T-helper 2 cell (primary cell): ENCODE results near the gene FHIT.
"Not testable (repeated sequence)": the region's sequence is repeated elsewhere in the genome, so short reads cannot be mapped to it uniquely, and the experiment has no call there.

Experiments used
- DNase-seq, 5 experiments: peaks; one replicate each; pipeline versions ENCODE4 v3.0.0 to v3.0.0-alpha.2; 2012 to 2022

FHIT gene

GRCh38 chr3:60913474-60913873, 337.8 kb downstream of the FHIT start:
- DNase-seq = no peak

GRCh38 chr3:60912876-60913275, 338.4 kb downstream of the FHIT start:
- no peak for DNase-seq

- DNase-seq = no peak
Measured at GRCh38 chr3:60912142-60912541, 339.1 kb downstream of the FHIT start.

GRCh38 chr3:60909526-60909925, 341.7 kb downstream of the FHIT start:
- DNase-seq = no peak

GRCh38 chr3:60906283-60906682, 345.0 kb downstream of the FHIT start:
- no peak for DNase-seq

GRCh38 chr3:60898321-60898720, 352.9 kb downstream of the FHIT start:
- peak in 1 of 5 experiments; percentile 54 for DNase-seq

- DNase-seq = no peak
Measured at GRCh38 chr3:60893946-60894345, 357.3 kb downstream of the FHIT start.

GRCh38 chr3:60890226-60890625, 361.0 kb downstream of the FHIT start:
- DNase-seq = no peak

- not testable (repeated sequence) for DNase-seq
Measured at GRCh38 chr3:60888952-60889351, 362.3 kb downstream of the FHIT start.

GRCh38 chr3:60887574-60887973, 363.7 kb downstream of the FHIT start:
- DNase-seq = no peak

GRCh38 chr3:60886518-60886917, 364.7 kb downstream of the FHIT start:
- DNase-seq = no peak

GRCh38 chr3:60884005-60884404, 367.2 kb downstream of the FHIT start:
- DNase-seq = no peak

- DNase-seq = no peak
Measured at GRCh38 chr3:60877188-60877587, 374.1 kb downstream of the FHIT start.

GRCh38 chr3:60870396-60870795, 380.9 kb downstream of the FHIT start:
- DNase-seq = no peak

- no peak for DNase-seq
Measured at GRCh38 chr3:60867200-60867599, 384.1 kb downstream of the FHIT start.

- no peak for DNase-seq
Measured at GRCh38 chr3:60856257-60857046, 394.8 kb downstream of the FHIT start.

- DNase-seq = no peak
Measured at GRCh38 chr3:60855250-60855649, 396.0 kb downstream of the FHIT start.

GRCh38 chr3:60854791-60855190, 396.5 kb downstream of the FHIT start:
- DNase-seq = no peak

GRCh38 chr3:60847791-60848190, 403.5 kb downstream of the FHIT start:
- DNase-seq = no peak

- no peak for DNase-seq
Measured at GRCh38 chr3:60844256-60844655, 407.0 kb downstream of the FHIT start.

- DNase-seq = no peak
Measured at GRCh38 chr3:60841355-60841754, 409.9 kb downstream of the FHIT start.

GRCh38 chr3:60839246-60839645, 412.0 kb downstream of the FHIT start:
- no peak for DNase-seq

- DNase-seq = no peak
Measured at GRCh38 chr3:60835796-60836195, 415.5 kb downstream of the FHIT start.

GRCh38 chr3:60829058-60829457, 422.2 kb downstream of the FHIT start:
- no peak for DNase-seq

GRCh38 chr3:60827666-60828065, 423.6 kb downstream of the FHIT start:
- no peak for DNase-seq
